ENCODE results near the gene WDR20.
"Not testable (repeated sequence)": the region's sequence is repeated elsewhere in the genome, so short reads cannot be mapped to it uniquely, and the experiment has no call there.

WDR20 gene

DNA sequence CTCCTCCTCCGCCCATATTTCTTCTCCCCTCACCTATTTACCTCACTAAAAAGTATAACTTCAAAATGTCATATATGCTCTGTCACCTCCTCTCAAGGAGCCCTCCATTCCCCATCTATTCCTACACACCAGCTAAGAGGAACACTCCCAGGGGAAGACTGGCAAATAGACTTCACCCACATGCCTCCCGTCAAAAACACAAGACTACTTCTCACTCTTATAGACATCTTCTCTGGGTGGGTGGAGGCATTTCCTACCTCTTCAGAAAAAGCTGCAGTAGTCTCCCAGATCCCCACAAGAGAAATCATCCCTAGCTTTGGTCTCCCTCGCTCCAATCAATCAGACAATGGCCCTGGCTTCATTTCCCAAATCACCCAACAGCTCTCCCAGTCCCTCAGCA lies 99.1 kb downstream of the WDR20 start:
- no peak for DNase-seq (ENCODE audit: low read depth)

DNA sequence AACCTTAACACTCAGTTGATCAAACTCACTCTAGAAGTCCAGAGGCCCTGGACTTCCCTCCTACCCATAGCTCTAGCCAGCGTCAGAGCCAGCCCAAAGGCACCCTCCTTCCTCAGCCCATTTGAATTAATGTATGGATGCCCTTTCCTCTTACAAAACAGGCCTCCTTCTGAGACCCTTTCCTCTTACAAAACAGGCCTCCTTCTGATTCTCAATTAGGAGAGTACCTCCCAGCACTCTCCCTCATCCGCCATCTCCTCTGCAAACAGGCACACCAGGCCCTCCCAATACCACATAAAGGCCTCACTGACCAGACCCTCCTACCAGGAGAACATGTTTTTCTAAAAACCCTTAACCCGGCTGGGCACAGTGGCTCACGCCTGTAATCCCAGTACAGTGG lies 99.5 kb downstream of the WDR20 start:
- DNase-seq (ENCODE audit: low read depth) = no peak

DNA sequence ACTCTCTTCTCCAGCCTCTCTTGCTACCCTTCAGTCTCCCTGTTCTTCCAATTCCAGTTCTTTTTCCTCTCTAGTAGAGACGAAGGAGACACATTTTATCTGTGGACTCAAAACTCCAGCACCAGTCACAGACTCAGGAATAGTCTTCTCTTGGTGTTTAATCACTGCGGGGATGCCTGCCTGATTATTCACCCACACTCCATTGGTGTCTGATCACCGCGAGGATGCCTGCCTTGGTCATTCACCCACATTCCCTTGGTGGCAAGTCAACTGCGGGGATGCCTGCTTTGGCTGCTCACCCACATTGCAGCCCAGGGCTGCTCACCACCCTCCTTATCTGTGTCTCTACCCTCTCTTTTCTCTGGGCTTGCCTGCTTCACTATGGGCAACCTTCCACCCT lies 100.8 kb downstream of the WDR20 start:
- not testable (repeated sequence) for DNase-seq (ENCODE audit: low read depth)

DNA sequence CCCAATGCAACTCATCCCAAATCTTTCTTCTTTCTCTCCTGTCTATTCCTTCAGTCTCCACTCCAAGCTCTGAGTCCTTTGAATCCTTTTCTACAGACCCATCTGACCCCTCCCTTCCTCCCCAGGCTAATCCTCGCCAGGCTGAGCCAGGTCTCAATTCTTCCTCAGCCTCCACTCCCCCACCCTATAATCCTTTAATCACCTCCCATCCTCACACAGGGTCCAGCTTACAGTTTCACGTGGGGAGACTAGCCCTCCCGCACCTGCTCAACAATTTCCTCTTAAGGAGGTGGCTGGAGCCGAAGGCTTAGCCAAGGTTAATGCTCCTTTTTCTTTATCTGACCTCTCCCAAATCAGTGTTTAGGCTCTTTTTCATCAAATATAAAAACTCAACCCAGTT lies 101.5 kb downstream of the WDR20 start:
- no peak for DNase-seq (ENCODE audit: low read depth)

DNA sequence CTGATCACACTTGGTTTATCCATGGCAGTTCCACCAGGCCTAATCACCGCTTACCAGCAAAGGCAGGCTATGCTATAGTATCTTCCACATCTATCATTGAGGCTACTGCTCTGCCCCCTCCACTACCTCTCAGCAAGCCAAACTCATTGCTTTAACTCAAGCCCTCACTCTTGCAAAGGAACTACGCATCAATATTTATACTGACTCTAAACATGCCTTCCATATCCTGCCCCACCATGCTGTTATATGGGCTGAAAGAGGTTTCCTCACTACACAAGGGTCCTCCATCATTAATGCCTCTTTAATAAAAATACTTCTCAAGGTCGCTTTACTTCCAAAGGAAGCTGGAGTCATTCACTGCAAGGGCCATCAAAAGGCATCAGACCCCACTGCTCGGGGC lies 104.1 kb downstream of the WDR20 start:
- DNase-seq (ENCODE audit: low read depth) = not testable (repeated sequence)

DNA sequence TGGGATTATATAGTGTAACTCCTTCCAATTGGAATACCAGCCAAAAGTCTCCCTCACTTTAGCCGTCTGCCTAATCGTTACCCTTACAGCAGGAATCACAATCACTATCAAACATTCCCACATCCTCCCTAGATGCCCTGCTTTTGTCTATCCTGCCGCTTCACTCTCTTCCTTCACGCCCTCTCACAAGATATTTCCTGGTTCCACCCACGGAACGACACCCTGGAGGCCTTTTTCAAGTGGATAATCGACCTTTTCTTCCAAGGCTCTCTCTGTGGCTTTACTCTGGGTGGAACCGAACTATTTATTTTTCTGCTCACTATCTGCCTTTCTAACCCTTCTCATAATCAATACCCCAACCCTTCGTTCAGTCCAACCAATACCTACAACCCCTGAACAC lies 106.4 kb downstream of the WDR20 start:
- DNase-seq (ENCODE audit: low read depth) = no peak

DNA sequence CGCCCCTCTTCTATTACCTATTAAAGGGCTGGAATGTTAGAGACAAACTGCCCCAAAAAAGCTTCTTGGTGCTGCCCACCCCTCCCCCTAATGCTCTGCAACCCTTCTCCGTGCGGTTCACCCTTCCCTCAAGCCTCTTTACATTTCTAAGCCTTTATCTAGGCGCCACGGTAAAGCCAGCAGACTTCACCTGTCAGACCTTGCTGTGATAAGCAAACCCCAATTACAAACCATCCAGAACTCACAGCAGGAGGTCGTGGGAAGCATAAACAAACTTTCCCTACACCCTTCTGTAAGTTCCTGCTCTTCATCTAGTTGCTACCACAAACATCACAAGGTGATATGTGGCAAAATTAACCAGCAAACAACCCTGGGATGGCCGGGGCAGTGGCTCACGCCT lies 108.4 kb downstream of the WDR20 start:
- DNase-seq (ENCODE audit: low read depth) = no peak

DNA sequence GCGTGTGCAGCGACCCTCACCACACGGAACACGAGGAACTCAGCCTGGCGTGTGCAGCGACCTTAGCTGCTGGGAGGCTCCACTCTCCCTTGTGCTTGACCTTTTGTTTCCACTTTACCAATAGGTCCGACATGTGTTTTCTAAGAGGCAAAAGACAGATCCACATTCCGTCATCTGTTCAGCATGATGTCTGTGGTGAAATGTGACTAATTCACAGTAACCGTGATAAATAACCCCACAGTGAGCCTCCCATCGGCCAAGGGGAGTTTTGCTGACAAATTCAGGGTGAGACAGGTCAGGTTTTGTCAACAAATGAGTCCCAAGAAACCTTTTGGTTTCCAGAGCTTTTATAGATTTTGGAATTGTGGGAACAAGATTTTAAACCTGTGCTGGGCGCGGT lies 109.3 kb downstream of the WDR20 start:
- DNase-seq (ENCODE audit: low read depth) = no peak

DNA sequence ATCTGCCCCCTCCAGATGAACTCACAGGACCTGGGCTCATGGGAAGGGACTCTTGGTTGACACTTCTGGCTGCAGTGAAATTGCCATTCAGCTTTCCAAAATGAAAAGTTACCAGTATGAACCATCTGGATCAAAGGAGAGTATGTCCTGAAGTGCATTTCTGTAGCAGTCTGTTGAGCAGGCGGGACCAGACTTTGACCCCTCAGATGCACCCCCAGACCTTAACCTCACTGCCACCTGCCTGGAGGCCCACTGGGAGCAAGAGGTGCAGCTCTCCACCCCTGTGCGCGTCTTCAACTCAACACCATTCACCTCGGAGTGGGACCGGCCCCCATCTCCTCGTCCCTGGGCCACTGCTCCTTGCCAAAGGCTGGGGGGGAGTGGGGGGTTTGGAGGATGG lies 110.3 kb downstream of the WDR20 start:
- no peak for DNase-seq (ENCODE audit: low read depth)

DNA sequence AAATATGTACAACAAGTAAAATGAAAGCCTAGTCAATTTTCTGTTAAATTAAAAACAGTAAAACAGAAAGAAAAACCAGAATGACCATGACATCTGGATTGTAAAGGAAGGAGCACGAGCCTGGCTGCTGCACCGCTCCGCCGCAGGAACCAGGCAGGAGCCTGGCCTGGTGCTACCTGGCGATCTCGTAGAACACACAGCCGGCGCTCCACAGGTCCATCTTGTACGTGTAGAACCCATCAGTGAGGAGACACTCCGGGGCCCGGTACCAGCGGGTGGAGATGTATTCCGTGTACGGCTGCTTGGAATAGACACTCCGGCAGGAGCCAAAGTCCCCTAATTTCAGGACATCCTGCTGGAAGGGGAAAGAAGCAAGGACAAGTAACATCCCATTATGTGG lies 110.9 kb downstream of the WDR20 start:
- DNase-seq (ENCODE audit: low read depth) = no peak

DNA sequence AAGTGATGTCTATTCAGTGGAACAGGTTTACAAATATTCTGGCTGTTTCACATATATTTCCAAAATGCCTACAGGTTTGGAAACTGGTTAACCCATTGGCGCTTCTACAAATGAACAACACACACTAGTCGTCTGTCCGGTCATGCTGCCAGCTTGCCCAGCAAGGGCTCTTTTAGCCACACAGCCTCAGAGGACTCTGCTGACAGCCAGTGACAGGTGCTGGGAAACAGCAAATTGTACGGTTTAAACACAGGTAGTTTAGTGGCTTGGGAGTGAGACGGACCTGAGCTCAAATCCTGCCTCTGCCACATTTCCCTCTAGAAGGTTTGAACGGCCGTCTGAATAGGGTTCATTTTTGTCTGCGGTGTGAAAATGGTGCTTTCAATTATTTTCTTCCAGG lies 111.5 kb downstream of the WDR20 start:
- DNase-seq (ENCODE audit: low read depth) = no peak

DNA sequence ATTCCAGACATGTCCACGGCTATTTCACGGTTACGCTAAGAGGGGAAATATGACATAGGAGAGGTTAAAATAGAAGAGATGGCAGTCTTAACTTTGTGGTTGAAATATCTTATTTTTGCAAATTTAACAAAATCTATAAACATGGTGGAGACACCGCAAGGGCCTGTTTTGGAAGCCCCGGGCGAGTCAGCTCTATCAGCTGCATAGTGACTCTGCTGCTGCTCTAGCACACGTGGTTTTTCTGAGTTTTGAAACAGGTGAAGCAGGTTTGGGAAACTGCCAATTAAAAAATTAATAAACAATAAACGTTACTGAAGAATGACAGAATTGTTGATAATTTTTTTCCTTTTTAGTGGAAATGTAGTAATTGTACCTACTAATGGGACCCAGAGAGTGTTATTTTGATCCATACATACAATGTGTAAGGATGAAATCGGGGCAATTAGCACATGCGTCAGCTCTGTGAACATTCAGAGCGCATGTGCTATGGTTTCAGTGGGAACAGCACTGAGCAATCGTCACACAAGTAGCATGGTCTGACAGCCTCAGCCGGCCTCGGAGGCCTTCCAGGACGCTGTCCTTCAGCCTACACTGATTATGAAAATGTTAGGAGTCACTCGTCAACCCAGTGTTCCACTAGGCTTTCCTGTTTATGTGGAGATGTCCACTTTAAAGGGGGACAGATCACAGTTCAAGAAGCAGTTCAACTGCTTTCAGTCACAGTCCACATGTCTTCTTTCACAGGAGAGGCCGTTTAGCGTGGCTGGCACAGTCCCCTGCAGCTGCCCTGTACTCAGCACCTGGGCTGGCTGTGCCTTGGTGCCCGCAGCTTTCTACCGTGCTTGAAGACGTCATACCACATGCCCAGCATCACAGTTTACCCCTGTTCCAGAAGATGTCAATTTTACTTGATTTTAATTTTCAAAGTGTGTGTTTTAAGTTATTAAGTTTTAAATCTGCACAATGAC lies 113.4 kb downstream of the WDR20 start:
- no peak for DNase-seq (ENCODE audit: low read depth)

DNA sequence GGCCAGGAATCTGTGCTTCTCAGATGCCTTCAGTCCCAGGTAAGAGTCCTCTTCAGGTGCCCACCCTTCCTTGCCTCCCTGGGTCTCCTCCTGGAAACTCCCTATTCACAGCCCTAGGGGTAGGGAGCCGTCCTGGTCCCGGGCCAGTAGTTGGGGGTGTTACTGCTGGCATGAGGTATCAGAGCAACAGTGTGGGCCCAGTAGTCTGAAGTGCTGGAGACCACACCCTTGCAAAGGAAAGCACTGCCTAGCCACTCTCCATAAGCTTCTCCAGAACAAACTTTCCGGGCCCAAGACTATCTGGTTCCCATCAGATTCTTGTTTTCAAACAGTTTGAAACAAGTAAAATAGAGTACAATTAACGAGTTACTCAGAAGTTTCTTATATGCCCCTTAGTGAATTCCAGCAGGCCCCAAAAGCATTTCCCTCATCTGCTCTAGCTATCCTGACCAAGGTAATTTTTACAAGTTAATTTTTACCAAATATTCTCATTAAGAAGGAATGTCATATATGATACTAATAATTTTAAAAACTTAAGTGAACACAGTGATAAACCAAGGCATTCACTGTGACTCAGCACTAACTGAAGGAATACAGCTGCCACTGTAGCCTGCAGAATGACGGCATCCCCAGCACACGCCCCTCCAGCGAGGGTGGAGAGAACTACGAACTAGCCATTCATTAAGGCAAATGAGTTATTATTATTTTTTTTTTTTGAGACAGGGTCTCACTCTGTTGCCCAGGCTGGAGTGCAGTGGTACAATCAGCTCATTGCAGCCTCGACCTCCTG lies 115.9 kb downstream of the WDR20 start:
- DNase-seq (ENCODE audit: low read depth) = no peak

DNA sequence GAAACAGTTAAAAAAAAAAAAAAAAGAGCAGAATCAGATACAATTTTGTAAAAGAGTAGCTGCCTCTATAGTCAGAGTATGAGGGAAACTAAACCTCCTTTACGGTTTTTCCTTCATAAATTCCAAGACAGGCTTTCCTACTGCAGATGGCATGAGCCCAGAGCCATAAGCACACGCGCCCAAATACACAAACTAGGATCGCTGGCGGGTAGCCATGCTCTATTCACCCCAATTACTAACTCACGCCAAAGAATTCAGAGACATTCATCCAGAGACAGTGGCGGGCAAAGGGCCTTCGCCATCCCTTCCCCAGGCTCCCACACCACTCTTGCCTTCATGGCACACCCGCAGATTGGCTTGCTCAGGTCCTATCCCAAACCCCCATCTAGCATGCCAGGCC lies 117.0 kb downstream of the WDR20 start:
- DNase-seq (ENCODE audit: low read depth) = no peak

DNA sequence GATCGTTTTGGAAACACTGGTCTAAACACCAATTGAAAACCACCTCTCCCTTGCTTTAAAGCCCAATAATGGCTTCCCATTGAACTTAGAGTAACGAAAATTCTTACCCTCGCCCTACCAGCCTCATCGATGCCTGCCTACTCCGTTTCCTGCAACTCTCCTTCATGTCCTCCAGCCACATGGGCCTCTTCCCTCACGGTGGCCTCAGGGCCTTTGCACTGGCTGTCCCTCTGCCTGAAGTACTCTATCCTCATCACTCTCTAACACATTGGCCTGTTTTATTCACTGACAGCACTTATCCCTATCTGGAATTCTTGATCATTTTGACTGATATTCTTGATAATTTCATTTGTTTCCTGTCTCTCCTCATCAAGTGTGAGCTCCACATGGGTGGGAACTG lies 118.4 kb downstream of the WDR20 start:
- no peak for DNase-seq (ENCODE audit: low read depth)

Measured in stimulated activated CD8-positive, alpha-beta memory T cell treated with anti-CD3 and anti-CD28 coated beads, Interleukin-15, amount 100 ng/mL, for 24 hours (primary cell).